Mucosa of gallbladder (tissue), 1 donor: ENCODE measurements around the gene TRPV4. TPM values are rescaled to one million over a fixed set of nuclear protein-coding genes. Genes with fewer than 3 reads are reported as not detected.
"Not testable (repeated sequence)": the region's sequence is repeated elsewhere in the genome, so short reads cannot be mapped to it uniquely, and the experiment has no call there.

Source experiments
- DNase-seq: peaks from one replicate; pipeline ENCODE4 v3.0.0-alpha.2; 2020; ENCODE audit warnings: low spot score
- total RNA-seq: library from RNA; stranded (reverse); gene quantifications from one replicate; pipeline ENCODE4 v1.2.1, GENCODE V29; 2021
- donor health status: DM: no; HTN: no; CAD: no.

The TRPV4 gene
- total RNA-seq, 1 donor from 2014 or later: 2.1 TPM

GRCh38 chr12:109860977-109861376, 27.8 kb upstream of the TRPV4 start:
- DNase-seq: no peak

GRCh38 chr12:109858764-109859163, 25.6 kb upstream of the TRPV4 start:
- DNase-seq: no peak

GRCh38 chr12:109857715-109858114, 24.5 kb upstream of the TRPV4 start:
- DNase-seq: no peak

- DNase-seq: no peak
Measured at GRCh38 chr12:109855377-109855776, 22.2 kb upstream of the TRPV4 start.

- DNase-seq: not testable (repeated sequence)
Measured at GRCh38 chr12:109850518-109850917, 17.3 kb upstream of the TRPV4 start.

DNA sequence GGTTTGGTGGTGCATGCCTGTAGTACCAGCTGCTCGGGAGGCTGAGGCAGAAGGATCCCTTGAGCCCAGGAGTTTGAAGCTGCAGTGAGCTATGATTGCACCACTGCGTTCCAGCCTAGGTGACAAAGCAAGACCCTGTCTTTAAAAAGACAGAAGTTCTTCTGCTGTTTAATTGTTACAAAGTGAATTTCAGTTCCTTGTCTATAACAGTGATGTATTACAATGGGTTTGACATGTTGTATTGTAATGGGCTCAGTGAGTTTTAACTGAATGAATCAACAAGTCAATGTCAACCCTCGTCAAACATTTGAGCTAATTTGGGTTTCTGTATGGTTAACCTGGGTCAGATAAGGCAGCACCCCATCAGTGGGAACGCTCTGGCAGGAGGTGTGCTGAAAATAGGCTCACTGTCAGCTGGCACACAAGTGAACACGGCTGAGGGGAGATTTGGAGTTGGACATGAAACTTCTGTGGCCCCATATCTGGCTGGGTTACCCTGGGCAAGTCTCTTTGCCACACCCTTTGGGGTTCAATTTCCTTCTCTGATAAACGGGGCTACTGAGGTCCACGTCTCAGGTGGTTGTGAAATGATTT, 14.0 kb upstream of the TRPV4 start:
- DNase-seq: no peak

- no peak for DNase-seq
Measured at GRCh38 chr12:109845824-109846205, 12.6 kb upstream of the TRPV4 start.

DNA sequence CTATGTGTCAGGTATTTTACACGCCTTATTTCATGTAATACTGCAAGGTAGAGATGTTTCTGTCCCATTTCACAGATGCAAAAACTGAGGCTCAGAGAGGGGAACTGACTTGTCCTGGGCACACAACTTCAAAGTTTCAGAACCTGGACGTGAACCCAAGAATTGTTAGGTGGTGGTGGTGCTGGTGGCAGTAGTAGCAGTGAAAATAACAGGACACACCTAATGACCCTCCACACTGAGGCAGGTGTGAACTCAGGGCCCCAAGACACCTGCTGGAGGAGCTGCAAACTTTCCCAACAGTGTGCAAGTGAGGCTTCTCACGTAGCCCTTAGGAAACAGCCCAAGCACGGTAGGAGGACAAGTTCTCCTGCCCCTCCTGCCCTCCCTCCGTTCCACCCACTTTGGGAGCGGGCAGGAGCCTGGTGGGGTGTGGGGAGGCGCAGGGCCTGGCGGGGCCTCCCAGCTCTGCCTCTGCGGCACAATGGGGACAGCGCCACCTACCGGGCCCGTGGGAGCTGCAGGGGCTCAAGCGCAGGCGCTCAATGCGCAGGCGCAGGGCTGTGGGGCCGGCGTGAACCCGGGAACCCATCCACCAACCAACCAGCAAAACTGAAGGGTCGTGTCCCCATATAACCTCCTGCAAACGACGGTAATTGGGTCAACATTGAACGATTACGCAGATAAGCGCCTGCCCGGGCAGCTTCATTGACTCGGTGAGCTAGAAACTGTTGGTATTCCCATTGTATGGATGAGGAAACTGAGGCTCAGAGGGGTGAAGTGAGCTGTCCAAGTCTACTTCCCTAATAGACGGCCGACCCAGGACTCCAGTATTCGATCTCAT, 12.0 kb upstream of the TRPV4 start:
- peak; percentile 85 for DNase-seq

DNA sequence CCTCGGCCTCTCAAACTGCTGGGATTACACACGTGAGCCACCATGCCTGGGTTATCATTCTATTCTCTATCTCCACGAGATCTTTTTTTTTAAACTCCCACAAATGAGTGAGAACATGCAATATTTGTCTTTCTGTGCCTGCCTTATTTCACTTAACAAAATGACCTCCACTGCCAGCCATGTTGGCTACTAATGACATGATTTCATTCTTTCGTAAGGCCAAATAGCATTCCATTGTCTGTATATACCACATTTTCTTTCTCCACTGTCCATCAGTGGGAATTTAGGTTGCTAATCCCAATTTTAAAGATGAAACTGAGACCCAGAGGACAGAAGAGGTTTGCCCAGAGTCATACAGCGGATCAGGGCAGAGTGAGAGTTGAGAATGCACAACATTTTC, 10.9 kb upstream of the TRPV4 start:
- DNase-seq: no peak

DNA sequence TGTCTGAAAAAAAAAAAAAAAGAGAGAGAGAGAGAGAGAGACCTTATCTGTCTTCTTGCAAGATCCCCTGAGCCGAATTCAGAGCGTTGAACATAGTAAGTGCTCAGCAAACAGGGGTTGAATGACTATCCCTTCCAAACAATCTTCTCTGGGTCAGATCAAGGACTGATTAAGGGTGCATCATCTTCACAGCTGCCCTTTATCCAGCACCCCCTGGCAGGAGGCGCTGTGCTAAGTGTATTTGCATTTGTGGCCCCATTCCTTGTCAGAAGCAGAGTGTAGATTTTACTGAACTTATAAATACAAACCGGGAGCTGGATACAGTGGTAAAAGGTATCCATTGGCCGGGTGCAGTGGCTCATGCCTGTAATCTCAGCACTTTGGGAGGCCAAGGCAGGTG, 8.8 kb upstream of the TRPV4 start:
- DNase-seq: no peak

DNA sequence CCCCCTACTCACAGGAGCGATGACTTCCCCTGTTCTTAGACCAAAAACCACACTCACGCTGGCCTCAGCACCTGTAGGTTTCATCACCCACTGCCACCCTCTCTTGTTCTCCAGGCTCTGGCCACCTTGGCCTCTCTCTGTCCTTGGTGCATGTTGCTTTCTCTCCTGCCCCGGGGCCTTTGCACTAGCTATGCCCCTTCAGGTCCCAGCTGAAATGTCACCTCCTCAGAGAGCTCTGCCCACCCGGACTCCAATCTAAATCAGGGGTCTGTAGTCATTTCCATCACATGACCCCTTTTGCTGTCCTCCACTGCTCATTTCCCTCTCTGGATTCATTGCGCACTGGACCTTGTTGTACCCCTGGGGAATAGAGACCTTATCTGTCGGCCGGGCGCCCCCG, 8.2 kb upstream of the TRPV4 start:
- no peak for DNase-seq

DNA sequence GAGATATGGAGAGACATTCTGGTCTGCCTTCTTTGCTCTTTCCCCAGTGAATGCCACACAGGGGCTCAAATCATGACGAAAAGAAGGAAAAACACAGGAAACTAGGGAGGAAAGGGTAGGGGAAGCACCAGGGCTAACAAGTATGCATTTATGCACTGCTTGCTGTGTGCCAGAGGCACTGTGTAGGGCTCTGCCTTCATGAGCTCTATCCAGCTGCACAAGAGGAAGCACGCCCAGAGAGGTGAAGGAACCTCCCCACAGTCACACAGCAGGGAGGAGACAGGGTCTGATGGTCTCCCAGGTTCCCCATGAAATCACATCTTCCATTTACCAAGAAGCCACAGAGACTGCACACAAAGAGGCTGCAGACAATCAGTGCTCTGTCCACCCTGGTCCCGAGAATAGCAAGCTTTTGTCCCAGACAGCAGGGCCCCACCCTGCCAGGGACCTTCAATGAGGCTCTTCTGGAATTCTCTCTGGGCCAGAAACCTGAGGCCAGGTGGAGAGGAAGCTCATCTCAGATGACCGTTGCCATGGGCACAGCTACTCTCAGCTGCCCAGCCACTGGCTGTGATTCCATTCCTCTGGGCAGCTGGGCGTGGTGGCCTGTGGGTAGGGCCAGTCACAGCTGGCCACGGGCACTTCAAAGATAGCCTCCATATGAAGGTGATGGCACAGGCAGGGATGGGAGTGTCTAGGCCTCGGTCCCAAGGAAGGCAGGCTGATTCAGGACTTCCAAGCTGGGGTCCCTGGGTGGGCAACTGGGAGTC, 7.3 kb upstream of the TRPV4 start:
- peak; percentile 38 for DNase-seq

- DNase-seq: no peak
Measured at GRCh38 chr12:109839444-109839843, 6.2 kb upstream of the TRPV4 start.

DNA sequence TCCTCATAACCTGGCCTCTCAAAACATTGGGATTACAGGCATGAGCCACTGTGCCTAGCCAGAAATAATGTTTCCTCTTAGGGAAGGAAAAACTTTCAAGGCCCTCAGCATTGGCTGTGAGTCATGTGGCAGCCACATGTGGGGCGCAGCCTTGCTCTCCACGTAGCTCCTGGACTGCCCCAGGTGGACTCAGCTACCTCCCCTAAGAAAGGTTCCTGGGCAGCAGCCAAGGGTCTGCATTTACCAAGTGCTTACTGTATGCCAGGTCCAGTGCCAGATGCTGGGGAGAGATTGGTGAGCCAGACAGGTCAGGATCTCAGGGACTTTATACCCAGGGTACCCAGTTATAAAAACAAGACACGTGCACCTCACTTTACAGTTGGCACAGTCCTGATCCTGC, 3.7 kb upstream of the TRPV4 start:
- DNase-seq: no peak

DNA sequence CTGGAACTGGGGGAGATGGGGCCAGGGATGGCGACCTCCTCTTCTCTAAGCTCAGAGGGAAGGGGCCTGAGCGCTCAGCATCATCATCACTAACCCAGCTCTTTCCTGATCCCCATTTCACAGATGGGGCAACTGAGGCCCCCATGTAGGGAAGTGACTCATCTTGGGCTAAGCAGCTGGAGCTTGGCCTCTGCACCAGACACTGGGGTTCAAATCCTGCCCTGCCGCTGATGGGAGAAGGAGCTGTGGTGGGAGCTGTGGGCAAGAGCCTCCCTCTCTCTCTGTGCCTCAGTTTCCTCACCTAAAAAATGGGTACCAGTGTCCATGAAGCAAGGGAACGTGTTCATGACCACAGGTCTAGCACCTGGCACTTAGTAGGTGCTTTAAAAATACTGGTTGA, 2.6 kb upstream of the TRPV4 start:
- no peak for DNase-seq

GRCh38 chr12:109832541-109833306, 474 bp downstream of the TRPV4 start:
- no peak for DNase-seq

GRCh38 chr12:109831929-109832328, 1.3 kb downstream of the TRPV4 start:
- DNase-seq: no peak

DNA sequence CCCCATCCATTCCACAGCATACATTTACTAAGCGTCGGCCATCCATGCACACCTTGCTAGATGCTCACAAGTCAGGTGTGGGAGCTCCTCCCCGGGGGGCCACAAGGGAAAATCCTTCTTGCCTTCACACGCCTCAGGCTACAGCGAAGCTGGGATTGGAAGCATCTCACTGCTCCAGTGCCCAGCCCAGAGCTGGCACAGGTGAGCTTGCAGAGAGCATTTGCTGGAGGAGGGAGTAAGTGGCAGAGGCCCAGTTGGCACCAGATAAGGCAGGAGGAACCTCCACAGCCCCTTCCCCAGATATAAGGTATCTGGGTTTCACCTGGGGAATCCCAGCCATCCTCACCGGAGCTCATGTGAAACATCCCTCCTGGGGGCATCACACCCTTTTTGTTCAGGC, 1.8 kb downstream of the TRPV4 start:
- DNase-seq: no peak

DNA sequence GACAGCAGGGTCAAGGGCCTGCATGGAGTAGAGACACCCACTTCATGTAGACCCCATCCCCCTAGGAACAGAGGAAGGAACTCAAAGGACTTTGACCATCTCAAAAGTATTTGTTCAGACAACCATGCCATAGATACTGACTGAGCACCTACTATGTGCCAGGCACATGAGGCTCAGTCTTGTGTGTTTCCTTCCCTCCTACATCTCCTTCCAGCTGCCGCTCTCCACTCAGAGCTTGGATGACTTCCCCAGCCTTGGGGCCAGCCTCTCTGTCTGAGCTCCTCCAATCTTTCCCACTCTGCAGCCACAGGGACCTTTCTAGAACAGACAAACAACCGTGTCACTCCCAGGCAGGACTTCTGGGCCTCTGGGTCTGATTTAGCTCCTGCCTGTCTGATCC, 2.5 kb downstream of the TRPV4 start:
- DNase-seq: no peak

DNA sequence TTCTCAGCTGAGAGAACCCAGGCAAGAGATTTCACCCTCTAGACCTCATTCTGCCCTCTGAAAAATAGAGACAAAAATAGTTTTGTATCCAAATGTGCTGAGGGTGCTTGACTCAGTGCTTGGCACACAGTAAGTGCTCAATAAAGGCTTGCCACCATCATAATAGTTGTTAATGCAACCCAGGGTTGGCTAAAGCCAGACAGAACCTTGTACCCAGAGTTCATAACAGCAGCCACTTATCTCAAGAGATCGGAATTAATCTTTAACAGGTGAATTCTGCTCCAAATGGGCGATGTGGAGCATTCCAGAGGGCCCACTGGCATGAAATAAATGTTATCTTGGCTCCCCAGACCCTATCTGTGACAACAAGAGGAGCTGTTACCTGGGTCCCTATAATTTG, 2.9 kb downstream of the TRPV4 start:
- DNase-seq: no peak

GRCh38 chr12:109829667-109830066, 3.5 kb downstream of the TRPV4 start:
- DNase-seq: no peak
